ENCODE data around the gene DOCK3. TPM values are rescaled to one million over a fixed set of nuclear protein-coding genes. Genes with fewer than 3 reads are reported as not detected.

The DOCK3 gene
- total RNA-seq, 1 experiment from 2014 or later = 8.3 TPM

DNA sequence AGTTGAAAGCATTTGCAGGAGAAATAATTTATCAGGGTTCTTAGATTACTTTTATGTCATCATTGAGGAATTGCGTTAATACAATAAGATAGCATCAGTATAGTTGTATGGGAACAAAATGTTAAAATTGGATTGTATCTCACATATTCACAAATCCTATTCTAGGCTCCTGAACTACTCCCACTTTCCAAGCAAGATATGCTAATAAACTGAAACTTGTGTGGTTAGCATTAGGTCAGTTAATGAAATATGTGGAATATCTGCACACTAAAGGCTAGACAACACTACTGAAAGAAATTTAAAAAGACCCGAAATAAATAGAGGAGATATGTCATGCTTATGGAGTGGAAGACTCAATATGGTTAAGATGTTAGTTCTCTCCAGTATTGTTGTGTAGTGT is 272.7 kb downstream of the DOCK3 start:
- H2BK15ac ChIP-seq (ENCODE audit: low read depth, low read length) = no peak overlapping the region
- H3K14ac ChIP-seq (ENCODE audit: insufficient read depth, low read length) = no peak overlapping the region
- H2AFZ ChIP-seq (ENCODE audit: low read length) = no peak overlapping the region
- DNase-seq = no peak
- no peak overlapping the region for H3T11ph ChIP-seq (ENCODE audit: low read length)
- Mint-ChIP-seq H3K27ac (no peak overlapping the region), H3K4me1 (no peaks in the 10 kb centered on the region; a peak in 1 of 4 replicates), H3K4me3 (no peak overlapping the region), H3K36me3 (ENCODE audit: insufficient read depth in 1 of 3, low read depth in 3 of 3) (peaks cover 2 to 4% (median 2%) of the 10 kb centered on the region in 3 experiments; a peak in 3 of 7 replicates), H3K9me3 (no peaks in the 10 kb centered on the region; a peak in 1 of 5 replicates), H3K27me3 (ENCODE audit: low read depth) (no peaks in the 10 kb centered on the region)
- H3K23me2 ChIP-seq (ENCODE audit: insufficient read length, low read depth, low read length, poor library complexity, severe bottlenecking) = no peaks in the 10 kb centered on the region
- no peak overlapping the region for H2BK5ac ChIP-seq (ENCODE audit: insufficient read length, low read length)
- H4K8ac ChIP-seq (replicated peaks; ENCODE audit: insufficient read length, low read depth, low read length) = no peak overlapping the region
- H3K4ac ChIP-seq (ENCODE audit: low read depth, low read length) = no peak overlapping the region
- H3K4me1 ChIP-seq (ENCODE audit: insufficient read depth, low read length) = peaks cover 5% of the 10 kb centered on the region; the same call in 1 of the 2 replicates
- H2AK5ac ChIP-seq (ENCODE audit: insufficient read length, low read length) = no peak overlapping the region
- no peak overlapping the region for H2BK20ac ChIP-seq (ENCODE audit: low read depth, low read length, poor library complexity, severe bottlenecking)
- no peak overlapping the region for H3K4me2 ChIP-seq (ENCODE audit: insufficient read depth, insufficient read length, low read length)
- H3K9ac ChIP-seq (ENCODE audit: extremely low read depth, insufficient read length, low read length) = no peak overlapping the region
- H3K27me3 ChIP-seq (ENCODE audit: insufficient read depth, low read length) = no peaks in the 10 kb centered on the region
- no peaks in the 10 kb centered on the region for H4K20me1 ChIP-seq (ENCODE audit: control insufficient read depth, insufficient read depth, insufficient read length)
- no peaks in the 10 kb centered on the region for H3K9me3 ChIP-seq (ENCODE audit: control insufficient read depth, low read depth, low read length)
- no peaks in the 10 kb centered on the region for H3K79me2 ChIP-seq (ENCODE audit: insufficient read depth, low read length)
- H2BK120ac ChIP-seq (ENCODE audit: low read depth, low read length, poor library complexity, severe bottlenecking) = no peak overlapping the region
- H2BK12ac ChIP-seq (ENCODE audit: insufficient read length, low read depth, low read length) = no peak overlapping the region
- no peaks in the 10 kb centered on the region for H3K79me1 ChIP-seq (ENCODE audit: insufficient read depth, low read depth, low read length, poor library complexity, severe bottlenecking)
- H4K91ac ChIP-seq (ENCODE audit: insufficient read length, low read depth, low read length) = no peak overlapping the region
- no peak for TF ChIP-seq CTCF (conservative IDR thresholded peaks at IDR 0.05)
- H3K56ac ChIP-seq (ENCODE audit: insufficient read length, low read depth, low read length) = no peak overlapping the region
- no CpG with 5 or more reads among the region's 2 CpGs for WGBS (ENCODE audit: extremely low coverage, insufficient read length, low lambda C conversion rate)
- H4K5ac ChIP-seq (ENCODE audit: insufficient read length, low read depth, low read length) = no peak overlapping the region
- H3K27ac ChIP-seq (ENCODE audit: insufficient read length, low read depth, low read length) = no peak overlapping the region
- H3K18ac ChIP-seq (ENCODE audit: insufficient read length, low read depth, low read length) = no peak overlapping the region
- no peak overlapping the region for H3K23ac ChIP-seq (ENCODE audit: insufficient read length, low read depth, low read length)

Measured in H9 (cell line).